Measurements from ENCODE around the gene FRS2.
"Not testable (repeated sequence)": the region's sequence is repeated elsewhere in the genome, so short reads cannot be mapped to it uniquely, and the experiment has no call there.

FRS2 gene

DNA sequence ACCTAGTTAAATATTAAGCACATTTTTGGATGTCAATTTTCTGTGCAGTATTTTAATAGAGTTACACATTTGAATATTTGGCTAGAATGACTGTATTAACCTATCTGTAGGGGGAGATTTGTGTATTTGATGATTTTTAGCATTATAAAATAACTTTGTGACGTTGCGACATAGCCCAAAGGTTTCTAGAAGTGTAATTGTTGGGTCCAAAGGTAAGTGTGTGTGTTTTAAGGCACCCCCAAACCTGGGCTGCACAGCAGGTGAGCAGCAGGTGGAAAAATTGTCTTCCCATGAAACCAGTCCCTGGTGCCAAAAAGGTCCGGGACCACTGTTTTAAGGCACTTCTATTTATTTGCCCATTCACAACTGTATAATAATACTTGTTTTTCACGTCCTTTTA, 118.3 kb downstream of the FRS2 start:
- DNase-seq, result no peak

DNA sequence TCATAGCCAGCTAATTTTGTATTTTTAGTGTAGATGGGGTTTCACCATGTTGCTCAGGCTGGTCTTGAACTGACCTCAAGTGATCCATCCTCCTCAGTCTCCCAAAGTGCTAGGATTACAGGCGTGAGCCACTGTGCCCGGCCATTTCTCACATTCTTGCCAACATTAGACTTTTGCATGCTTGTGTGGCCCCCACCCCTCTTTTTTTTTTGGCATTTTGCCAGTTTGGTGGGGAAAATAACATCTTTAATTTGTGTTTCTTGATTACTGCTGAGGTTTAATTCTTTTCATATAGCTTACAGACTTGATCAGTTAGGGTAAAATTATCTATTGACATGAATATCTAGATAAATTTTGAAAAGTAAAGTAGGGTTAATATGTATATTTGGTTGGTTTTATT, 118.9 kb downstream of the FRS2 start:
- no peak for DNase-seq

DNA sequence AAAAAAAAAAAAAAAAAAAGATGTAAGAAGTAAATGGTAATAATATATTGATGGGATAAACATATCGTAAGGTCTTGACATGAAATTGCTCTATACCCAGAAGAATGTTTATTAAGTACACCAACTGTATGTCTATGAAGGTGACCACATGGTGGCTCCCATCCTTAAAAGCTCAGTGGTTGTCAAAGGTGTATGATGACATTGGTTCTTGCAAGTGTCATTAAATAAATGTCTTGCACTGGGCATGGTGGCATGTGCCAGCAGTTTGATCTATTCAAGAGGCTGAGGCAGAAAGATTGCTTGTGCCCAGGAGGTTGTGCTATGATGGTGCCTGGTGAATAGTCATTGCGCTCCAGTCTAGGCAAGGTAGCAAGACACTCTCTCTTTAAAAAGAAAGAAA, 125.5 kb downstream of the FRS2 start:
- no peak for DNase-seq

DNA sequence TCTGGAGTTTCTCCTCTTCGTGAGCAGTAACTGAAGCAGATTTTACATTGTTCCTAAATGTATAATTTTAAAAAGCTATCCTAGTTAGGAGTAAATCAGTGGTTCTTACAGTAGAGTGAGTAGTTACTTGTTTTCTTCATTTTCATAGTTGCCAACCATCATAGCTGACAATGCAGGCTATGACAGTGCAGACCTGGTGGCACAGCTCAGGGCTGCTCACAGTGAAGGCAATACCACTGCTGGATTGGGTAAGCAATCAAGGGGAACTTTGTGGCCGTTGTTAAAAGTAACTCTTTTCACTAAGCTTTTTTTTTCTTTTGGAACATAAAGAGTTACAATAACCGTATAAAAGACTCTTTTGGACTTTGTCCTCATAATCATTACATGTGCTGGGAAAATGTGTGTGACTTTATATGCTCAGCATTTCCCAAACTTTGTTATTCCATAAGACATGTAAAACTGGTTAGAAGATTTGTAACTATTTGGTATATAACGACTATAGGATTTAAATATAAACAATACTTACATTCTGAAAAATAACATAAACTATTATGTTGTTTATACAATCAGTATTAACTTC, 128.1 kb downstream of the FRS2 start:
- no peak for DNase-seq

DNA sequence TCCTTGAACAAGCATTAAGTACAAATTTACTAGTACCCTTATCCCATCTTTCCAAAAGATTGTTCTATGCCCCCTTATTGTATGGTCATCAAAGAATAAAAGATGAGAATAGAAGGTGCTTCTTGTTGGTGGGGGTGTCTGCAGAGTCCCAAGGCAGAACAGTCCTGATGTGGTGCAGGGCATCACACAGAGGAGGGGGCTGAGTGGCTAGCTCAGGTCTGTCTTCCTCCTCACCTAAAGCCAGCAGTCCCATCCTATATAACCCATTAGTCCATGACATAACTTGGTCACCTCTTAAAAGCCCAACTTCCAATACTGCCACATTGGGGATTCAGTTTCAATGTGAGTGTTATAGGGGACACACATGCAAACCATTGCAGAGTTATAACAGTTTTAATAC, 130.6 kb downstream of the FRS2 start:
- no peak for DNase-seq

DNA sequence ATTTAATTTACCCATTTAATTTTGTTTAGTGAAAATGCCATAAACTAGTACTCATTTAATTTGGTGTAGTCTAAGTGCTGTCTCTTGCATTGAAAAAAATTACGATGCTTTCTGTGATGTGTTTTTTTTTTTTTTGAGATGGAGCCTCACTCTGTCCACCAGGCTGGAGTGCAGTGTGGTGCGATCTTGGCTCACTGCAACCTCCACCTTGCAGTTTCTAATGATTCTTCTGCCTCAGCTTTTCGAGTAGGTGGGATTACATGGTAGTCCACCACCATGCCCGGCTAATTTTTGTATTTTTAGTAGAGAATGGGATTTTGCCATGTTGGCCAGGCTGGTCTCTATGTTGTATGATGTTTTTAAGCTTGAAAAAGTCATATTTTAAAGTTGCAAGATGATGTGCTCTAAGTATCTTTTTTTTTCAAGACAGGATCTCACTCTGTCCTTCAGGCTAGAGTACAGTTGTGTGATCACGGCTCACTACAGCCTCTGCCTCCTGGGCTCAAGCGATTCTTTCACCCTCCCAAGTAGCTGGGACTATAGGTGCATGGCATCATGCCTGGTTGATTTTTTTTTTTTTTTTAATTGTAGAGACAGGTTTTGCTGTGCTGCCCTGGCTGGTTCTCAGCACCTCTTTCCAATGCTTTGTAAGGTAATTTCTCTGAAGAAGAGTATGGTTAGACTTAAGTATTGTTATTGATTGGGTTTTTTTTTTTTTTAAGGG, 131.9 kb downstream of the FRS2 start:
- no peak for DNase-seq

GRCh38 chr12:69602954-69603353, 132.8 kb downstream of the FRS2 start:
- no peak for DNase-seq

DNA sequence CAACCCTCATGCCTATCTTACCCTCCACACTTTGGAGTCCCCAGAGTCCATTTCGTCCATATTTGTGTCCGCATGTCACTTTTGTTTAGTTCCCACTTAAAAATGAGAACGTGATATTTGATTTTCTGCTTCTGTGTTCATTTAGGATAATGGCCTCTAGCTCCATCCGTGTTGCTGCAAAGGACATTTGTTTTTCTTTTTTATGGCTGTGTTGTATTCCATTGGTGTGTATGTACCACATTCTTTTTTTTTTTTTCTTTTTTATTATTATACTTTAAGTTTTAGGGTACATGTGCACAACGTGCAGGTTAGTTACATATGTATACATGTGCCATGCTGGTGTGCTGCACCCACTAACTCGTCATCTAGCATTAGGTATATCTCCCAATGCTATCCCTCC, 133.4 kb downstream of the FRS2 start:
- DNase-seq, result not testable (repeated sequence)

GRCh38 chr12:69604275-69604674, 134.1 kb downstream of the FRS2 start:
- DNase-seq, result not testable (repeated sequence)

DNA sequence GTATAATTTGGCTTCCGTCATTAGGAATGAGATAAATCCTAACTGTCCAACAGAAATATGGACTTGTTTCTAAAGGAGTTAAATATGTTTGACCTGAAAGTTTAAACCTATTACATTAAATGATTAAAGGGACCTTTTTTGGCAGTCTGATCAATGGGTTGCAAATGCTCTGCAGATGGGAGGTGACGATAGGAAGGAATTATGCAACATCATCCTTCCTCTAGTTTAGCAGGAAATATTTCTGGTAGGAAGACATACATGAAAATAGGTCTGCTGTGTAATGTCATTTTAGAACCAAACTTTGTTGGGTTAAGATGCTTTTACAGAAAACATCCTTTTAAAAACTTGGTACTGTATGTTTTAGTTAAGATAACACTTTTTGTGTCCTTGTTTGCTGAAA, 137.9 kb downstream of the FRS2 start:
- no peak for DNase-seq

GRCh38 chr12:69610126-69610525, 139.9 kb downstream of the FRS2 start:
- no peak for DNase-seq

- DNase-seq, result no peak
Observed at GRCh38 chr12:69610729-69611128, 140.5 kb downstream of the FRS2 start, which contains the start of gene LRRC10. Gene LRRC10, minus strand, starts transcription at chr12:69610907. Its CDS starts 69 bp downstream, at chr12:69610838.

- no peak for DNase-seq
Observed at GRCh38 chr12:69613351-69613750, 143.2 kb downstream of the FRS2 start.

GRCh38 chr12:69616025-69616424, 145.8 kb downstream of the FRS2 start:
- DNase-seq, result no peak

- no peak for DNase-seq
Observed at GRCh38 chr12:69619050-69619449, 148.9 kb downstream of the FRS2 start.

GRCh38 chr12:69620077-69620476, 149.9 kb downstream of the FRS2 start:
- no peak for DNase-seq

- no peak for DNase-seq
Observed at GRCh38 chr12:69620921-69621320, 150.7 kb downstream of the FRS2 start.

DNA sequence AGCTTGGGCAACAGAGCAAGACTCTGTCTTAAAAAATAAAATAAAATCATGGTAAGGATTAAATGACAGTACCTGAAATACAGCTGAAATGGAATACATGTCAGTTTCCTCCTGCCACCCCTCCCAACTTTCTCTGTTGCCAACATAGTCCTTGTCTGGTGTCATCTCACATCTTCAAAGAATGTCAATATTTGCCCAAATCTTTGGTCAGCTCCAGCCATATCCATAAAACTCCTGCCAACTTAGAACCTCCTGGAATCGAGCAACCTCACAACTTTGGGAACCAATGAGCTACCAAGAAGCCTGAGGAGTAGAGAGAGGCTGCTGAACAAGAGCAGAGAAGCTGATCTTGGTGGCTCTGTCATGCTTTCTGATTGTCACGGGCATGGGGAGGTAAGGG, 151.4 kb downstream of the FRS2 start:
- DNase-seq, result no peak

- peak; percentile 96 for DNase-seq
Observed at GRCh38 chr12:69623970-69624369, 153.8 kb downstream of the FRS2 start.

DNA sequence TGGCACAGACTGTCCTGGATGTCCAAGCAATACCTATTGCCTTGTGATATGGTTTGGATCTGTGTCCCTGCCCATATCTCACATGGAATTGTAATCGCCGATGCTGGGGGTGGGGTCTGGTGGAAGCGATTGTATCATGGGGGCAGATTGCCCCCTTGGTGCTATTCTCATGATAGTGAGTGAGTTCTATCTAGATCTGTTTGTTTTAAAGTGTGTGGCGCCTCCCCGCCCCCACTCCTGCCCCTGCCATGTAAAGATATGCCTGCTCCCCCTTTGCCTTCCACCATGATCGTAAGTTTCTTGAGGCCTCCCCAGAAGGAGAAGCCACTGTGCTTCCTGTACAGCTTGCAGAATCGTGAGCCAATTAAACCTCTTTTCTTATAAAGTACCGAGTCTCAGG, 157.3 kb downstream of the FRS2 start:
- no peak for DNase-seq

All from NCI-H2107 (cell line).